Suppressor macrophage treated with lipopolysaccharide for 4 hours (primary cell): Measurements from ENCODE around the gene MACROD1.

Experiments used
- DNase-seq: peaks from one replicate; pipeline ENCODE4 v3.0.0-alpha.2; 2020

The MACROD1 gene

GRCh38 chr11:64128255-64129006 is 37.5 kb downstream of the MACROD1 start:
- no peak for DNase-seq

- no peak for DNase-seq
Observed at GRCh38 chr11:64127267-64128072, 38.4 kb downstream of the MACROD1 start.

GRCh38 chr11:64126796-64127195 is 39.1 kb downstream of the MACROD1 start:
- no peak for DNase-seq

- DNase-seq = no peak
Observed at GRCh38 chr11:64126371-64126770, 39.5 kb downstream of the MACROD1 start.

- no peak for DNase-seq
Observed at GRCh38 chr11:64125676-64126075, 40.2 kb downstream of the MACROD1 start.

- DNase-seq = no peak
Observed at GRCh38 chr11:64124147-64124546, 41.8 kb downstream of the MACROD1 start.

- no peak for DNase-seq
Observed at GRCh38 chr11:64123679-64124078, 42.2 kb downstream of the MACROD1 start.

GRCh38 chr11:64122411-64123410 is 43.2 kb downstream of the MACROD1 start:
- no peak for DNase-seq

GRCh38 chr11:64121663-64122410 is 44.1 kb downstream of the MACROD1 start:
- no peak for DNase-seq

GRCh38 chr11:64120951-64121569 is 44.9 kb downstream of the MACROD1 start:
- no peak for DNase-seq

GRCh38 chr11:64119700-64120099 is 46.2 kb downstream of the MACROD1 start:
- no peak for DNase-seq

- no peak for DNase-seq
Observed at GRCh38 chr11:64118876-64119665, 46.8 kb downstream of the MACROD1 start.

- DNase-seq = no peak
Observed at GRCh38 chr11:64117763-64118459, 48.0 kb downstream of the MACROD1 start.

GRCh38 chr11:64115531-64116522 is 50.1 kb downstream of the MACROD1 start:
- DNase-seq = no peak

- DNase-seq = no peak
Observed at GRCh38 chr11:64114231-64114630, 51.7 kb downstream of the MACROD1 start.

GRCh38 chr11:64113462-64113780 is 52.5 kb downstream of the MACROD1 start:
- no peak for DNase-seq

GRCh38 chr11:64112771-64113461 is 53.0 kb downstream of the MACROD1 start:
- no peak for DNase-seq
